Stimulated activated CD4-positive, alpha-beta T cell treated with anti-CD3 and anti-CD28 coated beads, Interleukin-12 subunit alpha, Interleukin-12 subunit beta, amount 100 ng/mL, for 4 hours (primary cell): ENCODE data around the gene TOR2A.
"Not testable (repeated sequence)": the region's sequence is repeated elsewhere in the genome, so short reads cannot be mapped to it uniquely, and the experiment has no call there.

Experiments
- DNase-seq: peaks from one replicate; pipeline ENCODE4 v3.0.0-alpha.2; 2020

Gene TOR2A

GRCh38 chr9:127734747-127735529 lies at the start of gene TOR2A:
Gene TOR2A, minus strand, starts transcription at chr9:127735294. Its CDS starts 24 bp downstream, at chr9:127735270.
- DNase-seq = peak; percentile 97

GRCh38 chr9:127783111-127784008 lies 48.3 kb upstream of the TOR2A start:
- DNase-seq = peak; percentile 51

- DNase-seq = no peak
Observed at GRCh38 chr9:127781806-127782205, 46.7 kb upstream of the TOR2A start.

- DNase-seq = not testable (repeated sequence)
Observed at GRCh38 chr9:127780909-127781308, 45.8 kb upstream of the TOR2A start.

- no peak for DNase-seq
Observed at GRCh38 chr9:127780126-127780885, 45.2 kb upstream of the TOR2A start.

- DNase-seq = no peak
Observed at GRCh38 chr9:127779136-127779981, 44.3 kb upstream of the TOR2A start.

- peak; percentile 44 for DNase-seq
Observed at GRCh38 chr9:127778280-127779135, 43.4 kb upstream of the TOR2A start, which contains the start of gene SH2D3C. Gene SH2D3C, minus strand, starts transcription at chr9:127778666. Its CDS starts 39 bp downstream, at chr9:127778627.

- DNase-seq = no peak
Observed at GRCh38 chr9:127777368-127777980, 42.4 kb upstream of the TOR2A start.

GRCh38 chr9:127776924-127777289 lies 41.8 kb upstream of the TOR2A start:
- DNase-seq = no peak

GRCh38 chr9:127776195-127776923 lies 41.3 kb upstream of the TOR2A start:
- DNase-seq = peak; percentile 59

- no peak for DNase-seq
Observed at GRCh38 chr9:127773981-127774380, 38.9 kb upstream of the TOR2A start.

- no peak for DNase-seq
Observed at GRCh38 chr9:127773272-127773671, 38.2 kb upstream of the TOR2A start.

GRCh38 chr9:127772603-127773002 lies 37.5 kb upstream of the TOR2A start:
- no peak for DNase-seq

- no peak for DNase-seq
Observed at GRCh38 chr9:127771570-127772189, 36.6 kb upstream of the TOR2A start.

GRCh38 chr9:127770905-127771569 lies 35.9 kb upstream of the TOR2A start:
- peak; percentile 96 for DNase-seq

GRCh38 chr9:127770583-127770904 lies 35.5 kb upstream of the TOR2A start:
- no peak for DNase-seq

- no peak for DNase-seq
Observed at GRCh38 chr9:127769929-127770582, 35.0 kb upstream of the TOR2A start.

GRCh38 chr9:127769101-127769500 lies 34.0 kb upstream of the TOR2A start:
- no peak for DNase-seq
